IMR-90 (cell line): Measurements from ENCODE around the gene GRAP. TPM values are rescaled to one million over a fixed set of nuclear protein-coding genes. Genes with fewer than 3 reads are reported as not detected.

Source experiments
- ATAC-seq: fragments of 200-7000 bp; cut with Tn5 transposase; 2 replicates; pipeline ENCODE4 v1.9.1; 2020; ENCODE audit warnings: low read depth, mild to moderate bottlenecking, moderate library complexity
- BruUV-seq: library from RNA; stranded (reverse); fragments of 400-500 nt; replicated peaks from 2 replicates; lab custom pipeline; 2021; lab: Mats Ljungman, UMichigan
- CTCF ChIA-PET: fragments of 300-600 bp; formaldehyde crosslinking; extraction: SDS; loops from one replicate; lab custom pipeline; 2021; ENCODE audit warnings: antibody characterized with exemption; lab: Yijun Ruan, JAX
- POLR2A ChIA-PET: fragments of 300-600 bp; sonication (Branson Sonifier 250); formaldehyde crosslinking; loops from one replicate; lab custom pipeline; 2022; ENCODE audit warnings: antibody characterized with exemption; ENCODE audit not compliant: unreplicated experiment; lab: Charles Lee
- DNase-seq: peaks from one replicate; pipeline ENCODE4 v3.0.0; 2013
- H2AFZ ChIP-seq: replicated peaks from 2 replicates; pipeline ENCODE3; 2013; ENCODE audit warnings: low read length, mild to moderate bottlenecking; ENCODE audit not compliant: poor library complexity
- H2AK5ac ChIP-seq: 2 replicates; pipeline ENCODE4 v1.6.1; 2013; ENCODE audit warnings: low read depth, low read length, inconsistent platforms
- H2AK9ac ChIP-seq: replicated peaks from 2 replicates; pipeline ENCODE3; 2013; ENCODE audit warnings: mild to moderate bottlenecking, low read depth, low read length, moderate library complexity; ENCODE audit not compliant: poor library complexity
- H2BK120ac ChIP-seq: 2 replicates; pipeline ENCODE4 v1.6.1; 2013; ENCODE audit warnings: low read depth, low read length, inconsistent platforms
- H2BK15ac ChIP-seq: 3 replicates; pipeline ENCODE4 v1.6.1; 2013; ENCODE audit warnings: low read depth, low read length, inconsistent platforms
- H2BK20ac ChIP-seq: 2 replicates; pipeline ENCODE4 v1.6.1; 2013; ENCODE audit warnings: low read depth, mild to moderate bottlenecking, inconsistent platforms, low read length, moderate library complexity
- H2BK5ac ChIP-seq: 2 replicates; pipeline ENCODE4 v1.6.1; 2013; ENCODE audit warnings: mild to moderate bottlenecking, low read depth, low read length, inconsistent platforms; ENCODE audit not compliant: poor library complexity, severe bottlenecking
- H3K14ac ChIP-seq: replicated peaks from 2 replicates; pipeline ENCODE4 v1.6.1; 2013; ENCODE audit warnings: low read depth, low read length, inconsistent platforms
- H3K18ac ChIP-seq: 2 replicates; pipeline ENCODE4 v1.6.1; 2013; ENCODE audit warnings: low read depth, low read length, control low read depth
- H3K23ac ChIP-seq: 2 replicates; pipeline ENCODE4 v1.6.1; 2013; ENCODE audit warnings: low read depth, low read length, inconsistent platforms
- H3K27ac ChIP-seq: 2 replicates; pipeline ENCODE4 v1.5.1; 2013; ENCODE audit warnings: mild to moderate bottlenecking, control low read depth, low read length; ENCODE audit not compliant: insufficient read depth
- H3K27me3 ChIP-seq: 2 replicates; pipeline ENCODE4 v1.6.1; 2013; ENCODE audit warnings: low read length; ENCODE audit not compliant: control insufficient read depth, insufficient read depth
- H3K36me3 ChIP-seq: 2 replicates; pipeline ENCODE4 v1.6.1; 2013; ENCODE audit warnings: low read length, mixed read lengths; ENCODE audit not compliant: control insufficient read depth, insufficient read depth
- H3K4ac ChIP-seq: 2 replicates; pipeline ENCODE4 v1.6.1; 2013; ENCODE audit warnings: low read depth, low read length, inconsistent platforms
- H3K4me1 ChIP-seq: 2 replicates; pipeline ENCODE4 v1.6.1; 2013; ENCODE audit warnings: low read length, mixed read lengths; ENCODE audit not compliant: control insufficient read depth, insufficient read depth
- H3K4me2 ChIP-seq: 2 replicates; pipeline ENCODE4 v1.6.1; 2013; ENCODE audit warnings: low read depth, mild to moderate bottlenecking, control low read depth, low read length, moderate library complexity
- H3K4me3 ChIP-seq: 2 replicates; pipeline ENCODE4 v1.5.1; 2013; ENCODE audit warnings: low read depth, mild to moderate bottlenecking, control low read depth, low read length, moderate library complexity; ENCODE audit not compliant: insufficient read depth
- H3K56ac ChIP-seq: 2 replicates; pipeline ENCODE4 v1.6.1; 2013; ENCODE audit warnings: low read length, inconsistent platforms; ENCODE audit not compliant: insufficient read depth; ENCODE audit errors: extremely low read depth
- H3K79me1 ChIP-seq, 2 experiments: 2 replicates each; pipeline ENCODE4 v1.6.1; 2013; ENCODE audit warnings: low read length in 2 of 2, inconsistent platforms in 1 of 2, low read depth in 1 of 2
- H3K9ac ChIP-seq: 2 replicates; pipeline ENCODE4 v1.6.1; 2013; ENCODE audit warnings: low read depth, low read length, control low read depth
- H3K9me1 ChIP-seq: 2 replicates; pipeline ENCODE4 v1.6.1; 2013; ENCODE audit warnings: low read length, inconsistent platforms; ENCODE audit not compliant: insufficient read depth
- H3K9me3 ChIP-seq: 2 replicates; pipeline ENCODE4 v1.6.1; 2013; ENCODE audit warnings: low read length; ENCODE audit not compliant: control insufficient read depth, insufficient read depth
- H4K20me1 ChIP-seq: 2 replicates; pipeline ENCODE4 v1.6.1; 2013; ENCODE audit warnings: low read length, inconsistent platforms; ENCODE audit not compliant: insufficient read depth
- H4K5ac ChIP-seq: 2 replicates; pipeline ENCODE4 v1.6.1; 2013; ENCODE audit warnings: mild to moderate bottlenecking, low read depth, low read length, control low read depth
- H4K8ac ChIP-seq, 2 experiments: 2 replicates each; pipeline ENCODE4 v1.6.1; 2013; ENCODE audit warnings: low read depth in 2 of 2, low read length in 2 of 2, control low read depth in 1 of 2, inconsistent platforms in 1 of 2
- H4K91ac ChIP-seq: 2 replicates; pipeline ENCODE4 v1.6.1; 2013; ENCODE audit warnings: low read depth, low read length, inconsistent platforms; ENCODE audit not compliant: insufficient read depth
- ELK1 ChIP-seq: fragments of 150-350 bp; IDR thresholded peaks from 2 replicates; pipeline ENCODE4 v1.6.1; 2016; ENCODE audit warnings: low read depth, mild to moderate bottlenecking, low read length, moderate library complexity, borderline replicate concordance
- MAZ ChIP-seq: IDR thresholded peaks from 2 replicates; pipeline ENCODE4 v1.6.1; 2012; ENCODE audit warnings: low read depth, mild to moderate bottlenecking, low read length, improper control_type of control experiment, moderate library complexity, borderline replicate concordance
- POLR2A ChIP-seq: IDR thresholded peaks from 2 replicates; pipeline ENCODE4 v1.6.1; 2012; ENCODE audit warnings: mild to moderate bottlenecking, low read depth, low read length
- RAD21 ChIP-seq: IDR thresholded peaks from 2 replicates; pipeline ENCODE4 v1.6.1; 2012; ENCODE audit warnings: low read length, improper control_type of control experiment
- RCOR1 ChIP-seq: IDR thresholded peaks from 2 replicates; pipeline ENCODE4 v1.6.1; 2012; ENCODE audit warnings: mild to moderate bottlenecking, low read length, improper control_type of control experiment; ENCODE audit not compliant: insufficient replicate concordance
- WGBS, 2 experiments: methylation state at CpG; one replicate each; pipeline versions ENCODE4 v1.1.5 to v1.1.7; 2013; ENCODE audit warnings: missing lambda C conversion rate in 2 of 2; ENCODE audit not compliant: insufficient read length in 1 of 2; ENCODE audit errors: extremely low coverage in 2 of 2; 5-methylcytosine and 5-hydroxymethylcytosine counted together
- dilution Hi-C: fragments of 300-500 bp; cut with HindIII; formaldehyde crosslinking; loops from one replicate; pipeline ENCODE4 v1.14.3; 2018; ENCODE audit warnings: low sequenced_read_pairs; ENCODE audit not compliant: unreplicated experiment
- in situ Hi-C: fragments of 300-500 bp; cut with MboI; formaldehyde crosslinking; loops from 3 replicates; pipeline ENCODE4 v1.14.3; 2019; ENCODE audit warnings: low sequenced_read_pairs, inconsistent platforms, mixed read lengths
- intact Hi-C: fragments of 100-400 bp; cut with micrococcal nuclease; formaldehyde crosslinking; loops from 2 replicates; pipeline ENCODE4 v1.10.0; 2022
- polyA plus RNA-seq, 3 experiments: library from polyadenylated mRNA; depleted of rRNA; stranded (reverse); fragments of >200 nt; gene quantifications; 2 replicates each; pipeline ENCODE4 v1.2.3, GENCODE V29; 2012; ENCODE audit warnings: low replicate concordance in 1 of 3
- total RNA-seq: library from RNA; depleted of rRNA; stranded (reverse); fragments of >200 nt; gene quantifications from 2 replicates; pipeline ENCODE4 v1.2.3, GENCODE V29; 2012

The GRAP gene
- total and polyA plus RNA-seq, 2 of the 4 experiments (the other 2 are of a cell fraction): under 0.01 to 0.14 TPM

DNA sequence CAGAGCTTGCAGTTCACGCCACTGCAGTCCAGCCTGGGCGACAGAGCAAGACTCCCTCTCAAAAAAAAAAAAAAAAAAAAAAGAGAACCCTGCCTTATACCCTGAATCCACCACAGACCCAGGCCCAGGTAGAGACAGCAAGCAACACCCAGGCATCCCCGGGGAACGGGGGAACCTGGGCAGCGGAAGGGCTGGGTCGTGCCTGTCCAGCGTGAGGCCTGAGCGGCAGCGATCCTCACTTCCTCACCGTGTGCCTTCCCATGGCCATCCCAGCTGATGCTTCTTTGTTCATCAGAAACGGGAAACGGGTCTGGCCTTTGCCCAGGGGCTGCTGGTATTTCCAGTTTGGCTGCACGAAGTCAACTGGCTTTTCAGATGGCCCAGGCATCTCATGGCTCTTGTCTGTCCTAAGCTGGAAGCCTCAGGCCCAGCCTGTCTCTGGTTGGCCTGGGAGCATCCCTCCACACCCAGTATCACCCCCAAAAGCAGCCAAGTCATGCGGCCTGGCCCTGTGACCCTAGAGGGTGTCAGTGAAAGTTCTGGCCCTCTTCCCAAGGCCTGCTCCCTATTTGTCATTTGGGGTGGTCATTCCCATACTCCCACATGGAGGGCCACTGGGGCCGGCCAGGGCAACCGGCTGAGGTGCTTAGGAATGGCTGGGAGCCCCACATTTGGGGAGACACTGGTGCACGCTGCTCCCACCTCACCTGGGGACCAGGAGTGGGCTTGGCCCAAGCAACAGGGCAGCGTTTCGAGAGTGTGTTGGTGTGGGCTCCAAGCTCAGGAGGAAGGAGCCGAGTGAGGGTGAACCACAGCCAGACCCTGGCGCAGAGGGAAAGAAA, 62.3 kb downstream of the GRAP start:
- peaks cover 13% of the 10 kb centered on the region for H3K9me1 ChIP-seq
- H2BK120ac ChIP-seq: no peak overlapping the region
- BruUV-seq: no TSS peak
- H2AFZ ChIP-seq: no peak overlapping the region
- H2AK5ac ChIP-seq: no peak overlapping the region
- no peak overlapping the region for H2BK20ac ChIP-seq
- no peak overlapping the region for H3K18ac ChIP-seq
- H2BK15ac ChIP-seq: no peak overlapping the region
- ChIA-PET POLR2A (no interaction called here), CTCF (no interaction called here)
- H2AK9ac ChIP-seq: no peak overlapping the region
- H3K23ac ChIP-seq: no peak overlapping the region
- 85% methylated on average over 10 of the region's 21 CpGs; no CpG with 5 or more reads in 1 of the 2 experiments for WGBS, 2 experiments
- no peak overlapping the region for H4K8ac ChIP-seq
- no peak overlapping the region for H3K4me3 ChIP-seq
- TF ChIP-seq RCOR1 (no peak), MAZ (no peak), RAD21 (no peak), ELK1 (no peak), POLR2A (no peak)
- dilution Hi-C loops (no loop called here), intact Hi-C loops (no loop called here), in situ Hi-C loops (no loop called here)
- no peaks in the 10 kb centered on the region for H3K27me3 ChIP-seq
- H3K27ac ChIP-seq: no peak overlapping the region
- no peak overlapping the region for H3K56ac ChIP-seq
- no peak for ATAC-seq
- H3K14ac ChIP-seq: no peak overlapping the region
- peaks cover 28% of the 10 kb centered on the region for H3K36me3 ChIP-seq
- H3K9me3 ChIP-seq: no peaks in the 10 kb centered on the region
- H2BK5ac ChIP-seq: no peak overlapping the region
- H4K20me1 ChIP-seq: peaks cover 6% of the 10 kb centered on the region; the same call in 1 of the 2 replicates
- no peak for DNase-seq
- H3K4me2 ChIP-seq: no peak overlapping the region
- H4K91ac ChIP-seq: no peak overlapping the region
- H3K4ac ChIP-seq: no peak overlapping the region
- peaks cover 13 to 57% of the 10 kb centered on the region in 2 experiments; a peak in 3 of 4 replicates for H3K79me1 ChIP-seq
- peaks cover 19% of the 10 kb centered on the region for H3K4me1 ChIP-seq
- H3K9ac ChIP-seq: no peak overlapping the region
- H4K5ac ChIP-seq: no peak overlapping the region
